Left lung (tissue), 10 donors: ENCODE measurements around the gene PCSK2. TPM values are rescaled to one million over a fixed set of nuclear protein-coding genes. Genes with fewer than 3 reads are reported as not detected.

Experiments
- ATAC-seq: fragments of 200-7000 bp; cut with Tn5 transposase; one replicate; pipeline ENCODE4 v1.9.1; 2020; ENCODE audit warnings: moderate library complexity
- DNase-seq, 4 donors: peaks; one replicate each; pipeline ENCODE4 v3.0.0-alpha.2; 2013 to 2020
- H3K27ac ChIP-seq, 2 donors: fragments of 200-600 bp; sonication (generic) in 1 of 2; one replicate each; pipeline versions ENCODE4 v1.5.0 to v1.8.0; 2020 to 2021
- H3K27me3 ChIP-seq, 2 donors: fragments of 200-600 bp; sonication (generic) in 1 of 2; one replicate each; pipeline versions ENCODE4 v1.5.0 to v1.8.0; 2020 to 2021
- H3K36me3 ChIP-seq, 2 donors: fragments of 200-600 bp; sonication (generic) in 1 of 2; one replicate each; pipeline versions ENCODE4 v1.5.0 to v1.8.0; 2020 to 2021
- H3K4me1 ChIP-seq, 2 donors: fragments of 200-600 bp; one replicate each; pipeline ENCODE4 v1.8.0; 2021
- H3K4me3 ChIP-seq, 2 donors: fragments of 200-600 bp; sonication (generic) in 1 of 2; one replicate each; pipeline versions ENCODE4 v1.5.0 to v1.8.0; 2020 to 2021; ENCODE audit warnings: mild to moderate bottlenecking in 1 of 2
- H3K9me3 ChIP-seq, 2 donors: fragments of 200-600 bp; sonication (generic) in 1 of 2; one replicate each; pipeline versions ENCODE4 v1.5.0 to v1.8.0; 2020 to 2021
- CTCF ChIP-seq, 2 donors: fragments of 200-600 bp; sonication (generic) in 1 of 2; IDR thresholded peaks; one replicate each; pipeline versions ENCODE4 v1.5.0 to v1.8.0; 2021; ENCODE audit warnings: antibody characterized with exemption in 2 of 2
- intact Hi-C, 2 donors: fragments of 100-400 bp; cut with DNase I; formaldehyde crosslinking; loops; one replicate each; pipeline versions ENCODE4 v1.11.2 to v1.14.2; 2022
- polyA plus RNA-seq, 6 donors: library from polyadenylated mRNA; unstranded; fragments of 120-200 nt; gene quantifications; one replicate each; pipeline ENCODE4 v1.2.1, GENCODE V29; 2013; ENCODE audit not compliant: insufficient read length in 6 of 6
- total RNA-seq, 2 donors: library from RNA; stranded (reverse); fragmentation: NEBNext Ultra II Directional; extraction: Animal tissue kit (Norgen Biotek cat#: 25700); gene quantifications; one replicate each; pipeline ENCODE4 v1.2.1, GENCODE V29; 2021
- donor health status: DM: no; HTN: yes; CAD: no.
- donor health status: DM: no; HTN: no; CAD: no.

The PCSK2 gene
- total and polyA plus RNA-seq, 8 donors, result 0.32 to 33.4 (median 0.65) TPM

DNA sequence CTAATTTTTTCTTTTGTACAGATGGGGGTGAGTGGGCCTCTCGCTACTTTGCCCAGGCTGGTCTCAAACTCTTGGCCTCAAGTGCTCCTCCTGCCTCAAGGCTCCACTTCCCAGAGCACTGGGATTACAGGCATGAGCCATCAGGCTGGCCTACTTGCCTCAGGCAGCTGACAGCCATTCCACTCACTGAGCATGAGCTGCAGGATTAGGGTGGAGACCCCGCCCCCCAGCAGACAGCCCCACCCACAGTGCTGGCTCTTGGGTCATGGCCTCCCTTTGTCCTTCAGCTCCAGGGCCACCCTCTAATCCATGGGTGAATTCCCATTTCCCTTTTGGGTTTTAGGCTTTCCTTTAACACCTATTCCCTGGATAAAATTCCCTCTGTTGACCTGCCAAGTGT is 222.2 kb downstream of the PCSK2 start:
- Histone ChIP-seq H3K27ac (no peak overlapping the region), H3K4me3 (no peak overlapping the region), H3K4me1 (no peaks in the 10 kb centered on the region), H3K27me3 (peaks cover 0 to 14% of the 10 kb centered on the region in 2 donors), H3K9me3 (no peaks in the 10 kb centered on the region), H3K36me3 (no peaks in the 10 kb centered on the region)
- ATAC-seq (no peak), DNase-seq (no peak)
- TF ChIP-seq CTCF (IDR thresholded peaks at IDR 0.05), result no peak
- intact Hi-C loops, result no loop called here

- intact Hi-C loops, result no loop called here
- ATAC-seq, result no peak
- Histone ChIP-seq H3K27ac (no peak overlapping the region), H3K4me3 (no peak overlapping the region), H3K9me3 (no peaks in the 10 kb centered on the region), H3K4me1 (no peaks in the 10 kb centered on the region), H3K36me3 (no peaks in the 10 kb centered on the region), H3K27me3 (peaks cover 0 to 19% of the 10 kb centered on the region in 2 donors)
- DNase-seq, result no peak
- no peak for TF ChIP-seq CTCF (IDR thresholded peaks at IDR 0.05)
These were observed 225.6 kb downstream of the PCSK2 start for GRCh38 chr20:17452441-17452840.

DNA sequence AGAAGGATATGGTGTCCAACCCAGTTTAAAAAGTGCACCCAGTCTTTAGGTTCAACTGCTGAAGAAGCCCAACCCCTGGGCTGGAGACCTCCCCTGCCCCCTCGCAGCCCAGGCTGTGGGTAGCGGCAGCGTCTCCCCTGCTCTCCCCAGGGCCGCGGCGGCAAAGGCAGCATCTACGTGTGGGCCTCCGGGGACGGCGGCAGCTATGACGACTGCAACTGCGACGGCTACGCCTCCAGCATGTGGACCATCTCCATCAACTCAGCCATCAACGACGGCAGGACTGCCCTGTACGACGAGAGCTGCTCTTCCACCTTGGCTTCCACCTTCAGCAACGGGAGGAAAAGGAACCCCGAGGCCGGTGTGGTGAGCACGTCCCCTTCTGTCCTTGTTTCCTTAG is 226.8 kb downstream of the PCSK2 start:
- no peaks in the 10 kb centered on the region for H3K4me1 ChIP-seq
- ATAC-seq (no peak), DNase-seq (no peak)
- intact Hi-C loops, result no loop called here
- no peak overlapping the region for H3K4me3 ChIP-seq
- no peaks in the 10 kb centered on the region for H3K9me3 ChIP-seq
- H3K27me3 ChIP-seq, result peaks cover 0 to 19% of the 10 kb centered on the region in 2 donors
- TF ChIP-seq CTCF (IDR thresholded peaks at IDR 0.05), result no peak
- H3K27ac ChIP-seq, result no peak overlapping the region
- H3K36me3 ChIP-seq, result no peaks in the 10 kb centered on the region

GRCh38 chr20:17456279-17456678 is 229.4 kb downstream of the PCSK2 start:
- intact Hi-C loops, result no loop called here
- H3K27ac ChIP-seq, result no peak overlapping the region
- H3K4me3 ChIP-seq, result no peak overlapping the region
- no peaks in the 10 kb centered on the region for H3K9me3 ChIP-seq
- no peaks in the 10 kb centered on the region for H3K36me3 ChIP-seq
- ATAC-seq, result no peak
- peaks cover 0 to 19% of the 10 kb centered on the region in 2 donors for H3K27me3 ChIP-seq
- TF ChIP-seq CTCF (IDR thresholded peaks at IDR 0.05), result no peak
- no peaks in the 10 kb centered on the region for H3K4me1 ChIP-seq
- no peak for DNase-seq

DNA sequence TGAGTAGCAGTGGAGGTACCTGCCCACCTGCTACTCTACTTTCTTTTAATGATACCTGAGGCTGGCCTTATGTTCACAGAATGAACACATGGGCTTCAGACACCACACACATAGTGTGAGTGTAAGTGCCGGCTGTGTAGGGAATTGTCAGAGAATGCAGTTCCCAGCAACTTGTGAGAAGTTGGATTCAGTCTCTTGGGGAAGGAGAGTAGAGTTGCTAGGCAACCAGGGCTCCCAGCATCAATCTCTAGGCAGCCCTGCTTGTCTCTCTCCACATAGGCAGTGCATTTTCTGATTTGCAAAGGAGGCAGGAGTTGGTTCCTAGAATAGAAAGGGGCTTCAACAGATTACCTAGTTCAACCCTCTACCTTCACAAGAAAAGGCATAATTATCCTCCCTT is 230.2 kb downstream of the PCSK2 start:
- no peaks in the 10 kb centered on the region for H3K9me3 ChIP-seq
- H3K27me3 ChIP-seq, result peaks cover 0 to 19% of the 10 kb centered on the region in 2 donors
- no peak overlapping the region for H3K27ac ChIP-seq
- intact Hi-C loops, result no loop called here
- no peaks in the 10 kb centered on the region for H3K4me1 ChIP-seq
- ATAC-seq, result no peak
- no peak overlapping the region for H3K4me3 ChIP-seq
- no peaks in the 10 kb centered on the region for H3K36me3 ChIP-seq
- no peak for DNase-seq
- no peak for TF ChIP-seq CTCF (IDR thresholded peaks at IDR 0.05)
